H7 (cell line): ENCODE data around the gene SLC2A9. TPM values are rescaled to one million over a fixed set of nuclear protein-coding genes. Genes with fewer than 3 reads are reported as not detected.

Experiments
- DNase-seq: peaks from one replicate; pipeline ENCODE4 v3.0.0; 2012
- H3K27me3 ChIP-seq: 2 replicates; pipeline ENCODE4 v1.6.0; 2011; ENCODE audit warnings: mild to moderate bottlenecking, low read length; ENCODE audit not compliant: control insufficient read depth, insufficient read depth
- H3K36me3 ChIP-seq: replicated peaks from 2 replicates; pipeline ENCODE4 v1.5.1; 2011; ENCODE audit warnings: low read length; ENCODE audit not compliant: control insufficient read depth, insufficient read depth
- H3K4me3 ChIP-seq: 2 replicates; pipeline ENCODE4 v1.5.1; 2011; ENCODE audit warnings: low read depth, mild to moderate bottlenecking, control low read depth, low read length, moderate library complexity; ENCODE audit not compliant: insufficient read depth
- total RNA-seq: library from RNA; depleted of rRNA; stranded (reverse); fragments of >200 nt; shearing (Covaris generic); gene quantifications from 2 replicates; pipeline ENCODE4 v1.2.3, GENCODE V29; 2014

SLC2A9 gene
- total RNA-seq, 1 experiment from 2014 or later, result not detected

DNA sequence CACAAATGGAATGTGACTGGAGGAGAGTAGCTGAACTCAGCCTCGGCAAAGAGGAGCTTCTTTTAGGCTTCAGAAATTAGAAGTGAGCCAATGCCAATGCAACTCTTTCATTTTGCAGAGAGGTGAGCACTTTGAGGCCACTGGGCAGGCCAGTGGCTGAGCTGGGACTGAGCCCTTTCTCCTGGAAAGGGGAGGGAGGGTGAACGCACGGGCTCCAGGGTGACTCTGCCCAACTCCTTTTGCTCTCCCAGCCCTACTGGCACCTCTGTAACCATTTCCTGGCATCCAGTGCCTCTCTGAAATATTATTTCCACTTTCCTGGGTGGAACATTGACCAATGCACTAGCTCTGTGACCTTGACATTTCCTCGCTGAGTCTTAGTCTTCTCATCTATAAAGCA lies 88.1 kb downstream of the SLC2A9 start:
- H3K4me3 ChIP-seq, result no peak overlapping the region
- H3K36me3 ChIP-seq, result no peaks in the 10 kb centered on the region
- no peak for DNase-seq
- no peaks in the 10 kb centered on the region; the same call in 1 of the 2 replicates for H3K27me3 ChIP-seq

DNA sequence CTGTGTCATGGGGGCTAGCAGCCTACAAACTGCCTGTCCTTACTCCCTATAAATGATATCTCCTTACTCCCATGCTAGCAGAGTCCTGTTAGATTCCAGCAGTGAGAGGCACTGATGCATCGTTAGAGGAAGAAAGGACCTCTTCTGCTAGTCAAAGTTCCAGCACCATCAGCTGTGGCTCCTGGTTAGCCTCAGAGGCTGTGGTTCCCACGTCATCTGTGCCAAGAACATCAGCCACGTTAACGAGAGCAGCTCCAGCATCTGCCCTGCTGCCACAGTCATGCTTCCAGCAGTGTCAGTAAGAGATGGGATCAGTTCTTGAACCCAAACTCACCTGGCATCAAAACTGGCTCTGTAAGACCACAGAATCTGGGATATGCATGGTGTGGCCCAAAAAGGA lies 88.5 kb downstream of the SLC2A9 start:
- no peaks in the 10 kb centered on the region; the same call in 1 of the 2 replicates for H3K27me3 ChIP-seq
- no peaks in the 10 kb centered on the region for H3K36me3 ChIP-seq
- H3K4me3 ChIP-seq, result no peak overlapping the region
- DNase-seq, result no peak

- H3K27me3 ChIP-seq, result no peaks in the 10 kb centered on the region; the same call in 1 of the 2 replicates
- no peak overlapping the region for H3K4me3 ChIP-seq
- no peak for DNase-seq
- H3K36me3 ChIP-seq, result no peaks in the 10 kb centered on the region
Measured at GRCh38 chr4:9931146-9931545, 90.2 kb downstream of the SLC2A9 start.

DNA sequence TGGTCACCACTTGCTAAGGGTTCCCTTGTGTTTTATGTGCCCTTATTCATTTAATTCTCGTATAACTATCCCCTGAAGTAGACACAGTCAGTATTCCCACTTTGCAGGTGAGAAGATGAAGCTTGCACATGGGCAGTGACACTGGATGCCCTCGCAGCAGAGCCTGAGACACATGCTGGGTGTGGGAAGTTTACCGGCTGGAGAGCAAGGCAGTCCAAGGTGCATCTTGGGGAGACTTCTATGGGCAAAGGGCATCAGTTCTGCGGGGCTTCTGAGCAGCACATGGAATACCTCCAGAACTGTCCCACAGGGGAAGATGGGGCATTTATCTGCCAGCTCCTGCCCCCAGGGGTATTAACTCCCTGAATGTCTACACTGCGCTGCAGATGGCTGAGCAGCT lies 92.2 kb downstream of the SLC2A9 start:
- DNase-seq, result no peak
- no peaks in the 10 kb centered on the region for H3K36me3 ChIP-seq

DNA sequence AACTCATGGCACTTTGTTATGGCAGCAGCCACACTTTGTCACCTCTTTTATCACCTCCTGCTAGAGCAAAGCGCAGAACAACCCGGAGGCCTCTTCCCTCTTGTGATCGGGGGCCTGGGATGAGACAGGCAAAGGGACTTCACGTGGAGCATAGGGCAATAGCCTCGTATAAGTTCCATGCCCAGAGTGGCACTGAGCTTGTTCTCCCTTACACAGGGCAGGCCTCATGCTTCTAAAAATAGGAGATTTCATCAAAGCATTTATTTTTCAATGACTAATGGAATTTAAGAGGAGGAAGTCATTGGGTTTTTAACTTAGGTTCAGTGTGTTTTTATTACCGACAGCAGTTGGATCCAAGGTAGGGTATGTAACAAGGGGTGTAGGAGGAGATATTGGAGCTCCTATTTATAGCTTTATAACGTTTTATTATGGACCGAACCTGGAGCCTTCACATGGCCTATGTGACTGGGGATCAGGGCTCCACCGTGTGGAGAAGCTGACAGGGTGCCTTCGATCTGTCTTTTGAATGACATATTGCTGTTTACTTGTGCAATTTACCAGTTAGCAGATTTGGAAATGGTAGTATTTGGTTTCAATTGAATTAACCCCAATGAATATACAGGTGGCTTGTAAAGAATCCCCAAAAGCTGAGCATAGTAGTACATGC lies 93.8 kb downstream of the SLC2A9 start:
- Histone ChIP-seq H3K36me3 (no peaks in the 10 kb centered on the region), H3K4me3 (no peak overlapping the region), H3K27me3 (no peaks in the 10 kb centered on the region; the same call in 1 of the 2 replicates)
- peak; percentile 35 for DNase-seq

More for the DNA sequence above, 92.2 kb downstream of the SLC2A9 start:
- Histone ChIP-seq H3K27me3 (no peaks in the 10 kb centered on the region; the same call in 1 of the 2 replicates), H3K4me3 (no peak overlapping the region)

- no peak for DNase-seq
- no peak overlapping the region for H3K4me3 ChIP-seq
- H3K36me3 ChIP-seq, result no peaks in the 10 kb centered on the region
- H3K27me3 ChIP-seq, result no peaks in the 10 kb centered on the region
Measured at GRCh38 chr4:9926586-9926985, 94.7 kb downstream of the SLC2A9 start.

- H3K36me3 ChIP-seq, result no peaks in the 10 kb centered on the region
- H3K4me3 ChIP-seq, result no peak overlapping the region
- H3K27me3 ChIP-seq, result no peaks in the 10 kb centered on the region
- DNase-seq, result no peak
Measured at GRCh38 chr4:9925750-9926439, 95.4 kb downstream of the SLC2A9 start.

DNA sequence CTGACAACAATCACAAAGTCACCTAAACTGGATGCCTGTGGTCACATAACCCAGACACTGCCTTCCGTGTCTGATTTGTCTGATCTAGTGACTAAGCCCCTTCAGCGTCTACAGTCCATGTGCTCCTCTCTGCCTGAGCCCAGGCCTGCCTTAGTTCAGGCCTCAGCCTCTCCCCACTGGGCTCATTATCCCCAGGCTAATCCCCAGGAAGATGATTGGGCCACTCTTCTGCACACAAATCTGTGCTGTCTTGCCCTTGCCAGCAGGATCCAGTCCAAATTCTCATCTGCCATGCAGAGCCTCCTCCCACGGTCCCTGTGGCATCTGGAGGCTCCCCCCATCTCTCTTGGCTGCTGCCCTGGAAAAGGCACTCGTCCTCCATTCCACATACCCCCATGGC lies 96.5 kb downstream of the SLC2A9 start:
- no peaks in the 10 kb centered on the region for H3K36me3 ChIP-seq
- H3K27me3 ChIP-seq, result no peaks in the 10 kb centered on the region
- DNase-seq, result no peak
- H3K4me3 ChIP-seq, result no peak overlapping the region

DNA sequence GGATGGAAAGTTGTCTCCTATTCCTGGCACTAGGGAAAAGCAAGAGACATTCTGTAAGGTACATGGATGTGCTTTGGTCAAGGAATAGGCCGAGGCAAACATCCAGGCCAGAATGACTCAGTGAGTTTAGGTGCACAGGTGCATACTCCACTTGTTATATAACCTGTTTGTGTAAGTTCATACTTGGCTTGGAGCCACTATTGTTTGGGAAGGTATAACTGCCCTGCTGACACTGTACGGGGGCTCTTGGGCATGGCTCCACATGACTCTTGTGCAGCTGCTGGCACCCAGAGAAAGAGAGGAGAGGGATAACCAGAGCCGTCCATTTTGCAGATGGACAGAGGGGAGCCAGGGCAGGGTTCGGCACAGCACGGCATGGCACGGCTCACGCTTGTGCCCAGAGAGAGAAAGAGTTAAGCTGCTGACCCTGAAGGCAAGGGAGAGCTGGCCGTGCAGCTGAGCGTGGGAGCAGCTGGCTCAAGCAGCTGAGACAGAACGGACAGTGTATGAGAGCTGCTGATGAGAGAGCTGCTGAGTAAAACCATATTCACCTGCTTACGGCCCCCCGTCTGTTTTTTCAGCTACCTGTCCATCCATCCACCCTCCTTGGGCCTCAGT lies 98.0 kb downstream of the SLC2A9 start:
- no peak for DNase-seq
- Histone ChIP-seq H3K36me3 (no peaks in the 10 kb centered on the region), H3K4me3 (no peak overlapping the region), H3K27me3 (no peaks in the 10 kb centered on the region)

GRCh38 chr4:9921326-9921725 lies 100.0 kb downstream of the SLC2A9 start:
- Histone ChIP-seq H3K36me3 (no peaks in the 10 kb centered on the region), H3K4me3 (no peak overlapping the region), H3K27me3 (no peaks in the 10 kb centered on the region)
- peak; percentile 79 for DNase-seq

DNA sequence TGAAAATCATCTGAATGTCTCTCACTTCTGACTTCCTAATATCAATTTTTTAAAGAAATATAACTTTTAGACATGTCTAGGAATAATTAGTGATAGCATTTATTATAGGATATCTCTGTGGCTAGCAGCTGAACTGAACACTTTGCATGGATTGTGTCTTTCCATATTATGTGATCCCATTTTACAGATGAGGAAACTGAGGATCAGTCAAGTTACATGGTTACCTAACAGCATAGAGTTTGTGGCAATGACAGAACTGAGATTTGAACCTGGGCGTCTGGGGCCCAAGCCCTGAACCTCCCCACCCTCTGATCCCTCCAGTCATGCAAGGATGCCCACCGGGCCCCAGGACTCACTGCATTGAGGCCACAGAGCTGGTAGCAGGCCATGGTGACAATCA lies 101.3 kb downstream of the SLC2A9 start:
- no peaks in the 10 kb centered on the region for H3K27me3 ChIP-seq
- no peaks in the 10 kb centered on the region for H3K36me3 ChIP-seq
- no peak for DNase-seq
- H3K4me3 ChIP-seq, result no peak overlapping the region

GRCh38 chr4:9919047-9919446 lies 102.2 kb downstream of the SLC2A9 start:
- H3K36me3 ChIP-seq, result no peaks in the 10 kb centered on the region
- no peak overlapping the region for H3K4me3 ChIP-seq
- H3K27me3 ChIP-seq, result no peaks in the 10 kb centered on the region
- DNase-seq, result peak; percentile 72

- no peak for DNase-seq
- no peaks in the 10 kb centered on the region for H3K27me3 ChIP-seq
- no peaks in the 10 kb centered on the region for H3K36me3 ChIP-seq
- H3K4me3 ChIP-seq, result no peak overlapping the region
Measured at GRCh38 chr4:9918484-9918883, 102.8 kb downstream of the SLC2A9 start.

GRCh38 chr4:9916937-9917336 lies 104.4 kb downstream of the SLC2A9 start:
- no peak for DNase-seq
- Histone ChIP-seq H3K36me3 (no peaks in the 10 kb centered on the region), H3K4me3 (no peak overlapping the region), H3K27me3 (no peaks in the 10 kb centered on the region)

GRCh38 chr4:9916346-9916745 lies 105.0 kb downstream of the SLC2A9 start:
- no peak for DNase-seq
- Histone ChIP-seq H3K4me3 (no peak overlapping the region), H3K36me3 (no peaks in the 10 kb centered on the region), H3K27me3 (no peaks in the 10 kb centered on the region)
